ENCODE measurements around the gene FLYWCH1.

GRCh38 chr16:2879854-2880508 lies 31.8 kb upstream of the FLYWCH1 start:
- TF ChIP-seq ISL1 (CRISPR knock-in tag; IDR thresholded peaks at IDR 0.05): no peak
- TF ChIP-seq GLIS3 (CRISPR knock-in tag; IDR thresholded peaks at IDR 0.05): no peak
- TF ChIP-seq ZFP3 (CRISPR knock-in tag; IDR thresholded peaks at IDR 0.05): no peak
- no peak for TF ChIP-seq TSHZ2 (CRISPR knock-in tag; IDR thresholded peaks at IDR 0.05)
- TF ChIP-seq RARB (CRISPR knock-in tag; IDR thresholded peaks at IDR 0.05): no peak
- no peak for TF ChIP-seq PATZ1 (CRISPR knock-in tag; IDR thresholded peaks at IDR 0.05; ENCODE audit: borderline replicate concordance)
- TF ChIP-seq ARNTL (CRISPR knock-in tag; IDR thresholded peaks at IDR 0.05; ENCODE audit: borderline replicate concordance, low read depth): no peak
- no peak for TF ChIP-seq TCF4 (CRISPR knock-in tag; IDR thresholded peaks at IDR 0.05; ENCODE audit: borderline replicate concordance)
- TF ChIP-seq CSDC2 (CRISPR knock-in tag; IDR thresholded peaks at IDR 0.05): no peak
- no peak for TF ChIP-seq ZC3H10 (CRISPR knock-in tag; IDR thresholded peaks at IDR 0.05)
- TF ChIP-seq CREB5 (CRISPR knock-in tag; IDR thresholded peaks at IDR 0.05; ENCODE audit: low read depth): no peak
